Upper lobe of left lung (tissue), 4 donors: ENCODE measurements around the gene CLASP1.

Experiments
- CTCF ChIP-seq, 6 experiments: fragments of 450-650 bp in 4 of 6; fragments of 200-600 bp in 2 of 6; sonication (generic) in 2 of 6; IDR thresholded peaks; one replicate each; pipeline ENCODE4 v1.5.1; 2016 to 2019; ENCODE audit warnings: antibody characterized with exemption in 6 of 6
- POLR2A ChIP-seq, 4 donors: fragments of 450-650 bp; IDR thresholded peaks; one replicate each; pipeline ENCODE4 v1.5.1; 2016 to 2017; ENCODE audit warnings: antibody characterized with exemption in 4 of 4, mild to moderate bottlenecking in 2 of 4

GRCh38 chr2:121295911-121296650 lies 353.2 kb downstream of the CLASP1 start:
- TF ChIP-seq CTCF (IDR thresholded peaks at IDR 0.05) (no peak), POLR2A (IDR thresholded peaks at IDR 0.05) (no peak)
